SK-N-MC (cell line): ENCODE results near the gene NETO2.

Experiments used
- DNase-seq: peaks from one replicate; pipeline ENCODE4 v3.0.0-alpha.2; 2011; ENCODE audit warnings: low read depth, low spot score
- H3K27ac ChIP-seq: fragments of 200-600 bp; sonication (generic); 2 replicates; pipeline ENCODE4 v1.5.1; 2016; ENCODE audit warnings: mixed run types
- H3K36me3 ChIP-seq: fragments of 200-600 bp; sonication (generic); 2 replicates; pipeline ENCODE4 v1.6.1; 2017; ENCODE audit warnings: antibody characterized with exemption, low read length, mixed read lengths; ENCODE audit not compliant: insufficient read depth
- H3K4me3 ChIP-seq: fragments of 200-600 bp; sonication (generic); 2 replicates; pipeline ENCODE4 v1.5.1; 2016
- H3K9ac ChIP-seq: fragments of 200-600 bp; sonication (generic); 2 replicates; pipeline ENCODE4 v1.8.0; 2017; ENCODE audit warnings: mixed run types, mixed read lengths; ENCODE audit not compliant: insufficient read length
- H3K9me3 ChIP-seq: fragments of 200-600 bp; sonication (generic); 2 replicates; pipeline ENCODE4 v1.6.1; 2017; ENCODE audit warnings: low read depth, mild to moderate bottlenecking, antibody characterized with exemption, low read length, moderate library complexity, mixed read lengths
- EZH2 ChIP-seq: fragments of 200-600 bp; sonication (generic); IDR thresholded peaks from one replicate; pipeline ENCODE4 v1.6.1; 2017; ENCODE audit warnings: antibody characterized with exemption
- FOXP2 ChIP-seq: optimal IDR thresholded peaks from 2 replicates; pipeline ENCODE3; 2011; ENCODE audit warnings: mild to moderate bottlenecking, moderate library complexity; ENCODE audit not compliant: insufficient read depth; ENCODE audit errors: extremely low read length, control extremely low read depth
- POLR2AphosphoS5 ChIP-seq: IDR thresholded peaks from 2 replicates; pipeline ENCODE4 v1.6.1; 2012; ENCODE audit warnings: mild to moderate bottlenecking, low read depth, low read length, borderline replicate concordance

The NETO2 gene

GRCh38 chr16:47035436-47035835 is 108.3 kb downstream of the NETO2 start:
- TF ChIP-seq FOXP2: no peak
- no peak for TF ChIP-seq POLR2AphosphoS5
- TF ChIP-seq EZH2: no peak
- no peak overlapping the region for H3K27ac ChIP-seq
- DNase-seq: no peak

GRCh38 chr16:47034455-47034854 is 109.3 kb downstream of the NETO2 start:
- DNase-seq: no peak
- Histone ChIP-seq H3K36me3 (no peaks in the 10 kb centered on the region), H3K4me3 (no peak overlapping the region), H3K9ac (no peak overlapping the region), H3K27ac (no peak overlapping the region), H3K9me3 (no peaks in the 10 kb centered on the region)
- TF ChIP-seq EZH2: no peak
- TF ChIP-seq FOXP2: no peak
- no peak for TF ChIP-seq POLR2AphosphoS5

More at GRCh38 chr16:47035436-47035835, 108.3 kb downstream of the NETO2 start:
- Histone ChIP-seq H3K36me3 (no peaks in the 10 kb centered on the region), H3K9ac (no peak overlapping the region), H3K9me3 (no peaks in the 10 kb centered on the region), H3K4me3 (no peak overlapping the region)

GRCh38 chr16:47033176-47033575 is 110.6 kb downstream of the NETO2 start:
- Histone ChIP-seq H3K9me3 (no peaks in the 10 kb centered on the region), H3K4me3 (no peak overlapping the region), H3K9ac (no peak overlapping the region), H3K27ac (no peak overlapping the region), H3K36me3 (no peaks in the 10 kb centered on the region)
- DNase-seq: no peak
- TF ChIP-seq FOXP2 (no peak), POLR2AphosphoS5 (no peak), EZH2 (no peak)

- no peak overlapping the region for H3K9ac ChIP-seq
- no peak overlapping the region for H3K27ac ChIP-seq
- H3K9me3 ChIP-seq: no peaks in the 10 kb centered on the region
- TF ChIP-seq FOXP2: no peak
- TF ChIP-seq EZH2: no peak
- TF ChIP-seq POLR2AphosphoS5: no peak
- H3K4me3 ChIP-seq: no peak overlapping the region
- H3K36me3 ChIP-seq: no peaks in the 10 kb centered on the region
- no peak for DNase-seq
These were observed 114.0 kb downstream of the NETO2 start for GRCh38 chr16:47029724-47030123.

- no peak overlapping the region for H3K27ac ChIP-seq
- no peaks in the 10 kb centered on the region for H3K36me3 ChIP-seq
- no peak overlapping the region for H3K9ac ChIP-seq
- H3K9me3 ChIP-seq: no peaks in the 10 kb centered on the region
- H3K4me3 ChIP-seq: no peak overlapping the region
- DNase-seq: no peak
- TF ChIP-seq POLR2AphosphoS5: no peak
- TF ChIP-seq FOXP2: no peak
- no peak for TF ChIP-seq EZH2
These were observed 114.9 kb downstream of the NETO2 start for GRCh38 chr16:47028767-47029377.
